ENCODE measurements around the gene HOXA5. TPM values are rescaled to one million over a fixed set of nuclear protein-coding genes. Genes with fewer than 3 reads are reported as not detected.

HOXA5 gene
- total RNA-seq, 1 experiment from 2014 or later = 6.7 TPM

- CTCF ChIA-PET = interaction anchor here (2.2 kb wide), 1 partner anchor 9 kb away, joined by 9 read pairs; no protein-coding TSS in a partner anchor
- Histone ChIP-seq H3K27me3 (ENCODE audit: insufficient read depth, low read length) (no peaks in the 10 kb centered on the region), H3K79me2 (ENCODE audit: insufficient read depth, low read length) (peaks cover 11% of the 10 kb centered on the region; the same call in 1 of the 2 replicates), H4K20me1 (ENCODE audit: insufficient read depth) (no peaks in the 10 kb centered on the region), H3K36me3 (ENCODE audit: control insufficient read depth in 1 of 2, insufficient read depth in 2 of 2, low read length in 2 of 2) (no peaks in the 10 kb centered on the region), H3K4me1 (ENCODE audit: control insufficient read depth in 1 of 2, insufficient read depth in 2 of 2, low read length in 2 of 2) (peaks cover 4 to 14% of the 10 kb centered on the region in 2 experiments; a peak in 3 of 4 replicates), H3K9me2 (ENCODE audit: insufficient read depth) (no peaks in the 10 kb centered on the region), H3K4me3 (replicated peaks in 1 of 2; ENCODE audit: low read depth in 1 of 2, low read length in 2 of 2) (no peak overlapping the region), H3K9ac (ENCODE audit: low read length) (no peak overlapping the region), H3K27ac (ENCODE audit: low read depth, low read length) (no peak overlapping the region), H3K4me2 (ENCODE audit: low read length) (no peak overlapping the region), H3K9me3 (ENCODE audit: control insufficient read depth in 1 of 2, insufficient read depth in 1 of 2, low read depth in 1 of 2, low read length in 2 of 2) (no peaks in the 10 kb centered on the region), H2AFZ (ENCODE audit: low read depth, low read length, poor library complexity, severe bottlenecking) (no peak overlapping the region)
- intact Hi-C loops (cut with micrococcal nuclease) = no loop called here
- ATAC-seq = no peak
- RAD21 ChIA-PET (ENCODE audit: low non-redundant PET in 1 of 2, low total read pairs in 2 of 2, uncharacterized antibody in 2 of 2, unreplicated experiment in 2 of 2) = no interaction called here
- no peak for DNase-seq (ENCODE audit: low read depth, low spot score)
- TF ChIP-seq POLR2A (IDR thresholded peaks at IDR 0.05; ENCODE audit: borderline replicate concordance, extremely low read depth, insufficient read depth, insufficient read length) (no peak), ZBTB33 (IDR thresholded peaks at IDR 0.05; ENCODE audit: extremely low read depth, insufficient replicate concordance, low read length) (no peak), SIN3A (IDR thresholded peaks at IDR 0.05; ENCODE audit: low read depth) (no peak), REST (IDR thresholded peaks at IDR 0.05; ENCODE audit: low read depth) (no peak), TCF7L2 (IDR thresholded peaks at IDR 0.05; ENCODE audit: borderline replicate concordance, extremely low read depth, insufficient read depth, insufficient read length) (no peak), ZFX (IDR thresholded peaks at IDR 0.05) (no peak)
- no TSS peak for BruUV-seq (replicated peaks)
- POLR2A ChIA-PET = no interaction called here
Measured at GRCh38 chr7:27188386-27189294, 45.2 kb upstream of the HOXA5 start.
